ENCODE measurements around the gene HLCS.

The HLCS gene

DNA sequence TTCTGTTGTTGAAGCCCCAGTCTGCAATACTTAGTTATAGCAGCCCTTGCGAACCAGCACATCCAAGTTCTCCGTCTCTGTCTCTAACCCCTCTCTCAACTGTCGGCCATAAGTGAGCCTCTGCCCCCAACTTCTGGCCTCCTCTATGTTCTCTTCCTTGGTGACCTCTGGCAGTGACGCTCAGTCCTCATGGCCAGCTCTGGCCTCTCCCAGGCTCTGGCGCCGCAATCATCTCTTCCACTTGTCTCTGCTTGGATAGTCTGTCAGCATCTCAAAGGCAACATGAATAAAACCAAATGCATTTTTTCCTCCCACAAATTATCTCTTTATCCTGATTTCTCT is 8.4 kb upstream of the HLCS start:
- no peak for DNase-seq
- H3K27ac ChIP-seq (ENCODE audit: low read length), result no peak overlapping the region
- no peaks in the 10 kb centered on the region for H4K20me1 ChIP-seq (ENCODE audit: insufficient read depth, low read length)
- H3K27me3 ChIP-seq (replicated peaks; ENCODE audit: insufficient read depth, low read length), result no peaks in the 10 kb centered on the region
- no peak overlapping the region for H3K4me3 ChIP-seq (ENCODE audit: low read length)
- no peaks in the 10 kb centered on the region for H3K9me3 ChIP-seq (replicated peaks; ENCODE audit: insufficient read depth, low read length)
- H3K79me2 ChIP-seq (ENCODE audit: low read length), result no peaks in the 10 kb centered on the region
- no peak overlapping the region for H3K9ac ChIP-seq (ENCODE audit: low read length)
- no peak for TF ChIP-seq EZH2 (optimal IDR thresholded peaks at IDR 0.05; ENCODE audit: low read depth, low read length)
- TF ChIP-seq, protein P1, sequence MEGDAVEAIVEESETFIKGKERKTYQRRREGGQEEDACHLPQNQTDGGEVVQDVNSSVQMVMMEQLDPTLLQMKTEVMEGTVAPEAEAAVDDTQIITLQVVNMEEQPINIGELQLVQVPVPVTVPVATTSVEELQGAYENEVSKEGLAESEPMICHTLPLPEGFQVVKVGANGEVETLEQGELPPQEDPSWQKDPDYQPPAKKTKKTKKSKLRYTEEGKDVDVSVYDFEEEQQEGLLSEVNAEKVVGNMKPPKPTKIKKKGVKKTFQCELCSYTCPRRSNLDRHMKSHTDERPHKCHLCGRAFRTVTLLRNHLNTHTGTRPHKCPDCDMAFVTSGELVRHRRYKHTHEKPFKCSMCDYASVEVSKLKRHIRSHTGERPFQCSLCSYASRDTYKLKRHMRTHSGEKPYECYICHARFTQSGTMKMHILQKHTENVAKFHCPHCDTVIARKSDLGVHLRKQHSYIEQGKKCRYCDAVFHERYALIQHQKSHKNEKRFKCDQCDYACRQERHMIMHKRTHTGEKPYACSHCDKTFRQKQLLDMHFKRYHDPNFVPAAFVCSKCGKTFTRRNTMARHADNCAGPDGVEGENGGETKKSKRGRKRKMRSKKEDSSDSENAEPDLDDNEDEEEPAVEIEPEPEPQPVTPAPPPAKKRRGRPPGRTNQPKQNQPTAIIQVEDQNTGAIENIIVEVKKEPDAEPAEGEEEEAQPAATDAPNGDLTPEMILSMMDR (IDR thresholded peaks at IDR 0.05; ENCODE audit: low read length), result no peak
- TF ChIP-seq EZH2phosphoT487 (IDR thresholded peaks at IDR 0.05; ENCODE audit: low read length), result no peak
- H3F3A ChIP-seq (ENCODE audit: insufficient read depth, low read length), result 0 out of 2 replicates have a peak, but pooled peaks cover 3% of the 10 kb centered on the region
- peaks cover 6% of the 10 kb centered on the region for H3K4me1 ChIP-seq (ENCODE audit: low read length)
- no peaks in the 10 kb centered on the region for H3K9me2 ChIP-seq (replicated peaks; ENCODE audit: insufficient read depth, low read length)
- H2AFZ ChIP-seq (ENCODE audit: low read length), result no peak overlapping the region
- H3K4me2 ChIP-seq (ENCODE audit: low read depth, low read length), result no peak overlapping the region
- H3K36me3 ChIP-seq (replicated peaks; ENCODE audit: insufficient read depth, low read length), result no peaks in the 10 kb centered on the region

DNA sequence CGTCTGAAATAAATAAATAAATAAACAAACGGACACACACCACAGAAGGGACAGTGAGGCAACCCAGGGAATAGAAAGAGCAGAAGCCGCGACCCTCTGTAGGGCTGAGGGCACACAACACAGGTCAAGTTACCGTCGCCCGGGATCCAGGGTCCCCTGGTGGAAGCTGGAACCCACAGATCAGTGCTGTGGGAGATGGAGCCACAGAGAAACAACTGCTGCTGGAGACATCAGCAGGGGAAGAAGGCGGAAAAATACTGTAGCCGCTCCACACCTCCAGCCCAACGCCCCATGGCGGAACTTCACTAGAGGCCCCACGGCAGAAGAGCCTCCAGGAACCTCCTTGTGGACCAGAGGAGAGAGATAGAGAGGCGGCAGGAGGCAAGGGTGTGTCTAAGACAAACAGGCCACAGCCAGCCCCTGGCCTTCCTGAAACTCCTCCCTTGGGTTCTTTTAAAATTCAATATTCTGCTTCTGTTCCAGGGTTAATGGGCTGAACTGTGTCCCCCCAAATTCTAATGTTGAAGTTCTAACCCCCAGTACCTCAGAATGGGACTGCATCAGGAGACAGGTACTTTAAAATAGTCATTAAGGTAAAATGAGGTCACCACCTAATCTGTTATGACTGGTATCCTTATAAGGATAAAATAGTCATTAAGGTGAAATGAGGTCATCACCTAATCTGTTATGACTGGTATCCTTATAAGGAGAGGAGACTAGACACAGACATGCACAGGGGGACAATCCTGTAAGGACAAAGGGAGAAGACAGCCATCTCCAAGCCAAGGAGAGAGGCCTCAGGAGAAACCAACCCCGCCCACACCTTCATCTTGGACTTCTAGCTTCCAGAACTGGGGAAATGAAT is 7.7 kb upstream of the HLCS start:
- Histone ChIP-seq H3K36me3 (replicated peaks; ENCODE audit: insufficient read depth, low read length) (no peaks in the 10 kb centered on the region), H3K4me1 (ENCODE audit: low read length) (peaks cover 6% of the 10 kb centered on the region), H3K9me3 (replicated peaks; ENCODE audit: insufficient read depth, low read length) (no peaks in the 10 kb centered on the region), H3K9ac (ENCODE audit: low read length) (no peak overlapping the region), H3K4me3 (ENCODE audit: low read length) (no peak overlapping the region), H3K79me2 (ENCODE audit: low read length) (no peaks in the 10 kb centered on the region), H3F3A (ENCODE audit: insufficient read depth, low read length) (0 out of 2 replicates have a peak, but pooled peaks cover 3% of the 10 kb centered on the region), H3K27ac (ENCODE audit: low read length) (no peak overlapping the region), H3K4me2 (ENCODE audit: low read depth, low read length) (no peak overlapping the region), H3K9me2 (replicated peaks; ENCODE audit: insufficient read depth, low read length) (no peaks in the 10 kb centered on the region), H3K27me3 (replicated peaks; ENCODE audit: insufficient read depth, low read length) (no peaks in the 10 kb centered on the region), H4K20me1 (ENCODE audit: insufficient read depth, low read length) (no peaks in the 10 kb centered on the region), H2AFZ (ENCODE audit: low read length) (no peak overlapping the region)
- DNase-seq, result peak; percentile 3
- TF ChIP-seq EZH2 (optimal IDR thresholded peaks at IDR 0.05; ENCODE audit: low read depth, low read length) (no peak), EZH2phosphoT487 (IDR thresholded peaks at IDR 0.05; ENCODE audit: low read length) (no peak)
- TF ChIP-seq, protein P1 (IDR thresholded peaks at IDR 0.05; ENCODE audit: low read length), result no peak

DNA sequence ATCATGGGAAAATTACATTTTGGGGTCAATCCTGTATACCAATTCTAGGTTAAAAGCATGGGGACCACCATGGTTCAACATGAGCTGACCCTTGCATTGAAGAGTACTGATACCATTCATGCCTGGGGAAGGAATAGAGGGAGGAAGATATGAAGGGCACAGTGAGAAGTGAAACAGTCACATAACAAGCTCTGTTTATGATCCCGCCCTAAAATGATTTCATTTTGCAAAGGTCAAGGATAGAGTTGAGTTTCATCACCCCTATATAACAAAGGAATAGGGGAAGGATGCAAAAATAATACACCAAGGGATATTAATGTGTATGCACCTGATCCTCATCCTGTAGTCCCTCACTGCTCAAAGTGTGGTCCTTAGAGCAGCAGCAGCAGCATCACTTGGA is 2.5 kb upstream of the HLCS start:
- Histone ChIP-seq H3K4me3 (ENCODE audit: low read length) (no peak overlapping the region), H3K9me3 (replicated peaks; ENCODE audit: insufficient read depth, low read length) (no peaks in the 10 kb centered on the region), H3K27ac (ENCODE audit: low read length) (no peak overlapping the region), H3K36me3 (replicated peaks; ENCODE audit: insufficient read depth, low read length) (no peaks in the 10 kb centered on the region), H3K27me3 (replicated peaks; ENCODE audit: insufficient read depth, low read length) (no peaks in the 10 kb centered on the region), H3K9ac (ENCODE audit: low read length) (no peak overlapping the region), H3F3A (ENCODE audit: insufficient read depth, low read length) (peaks cover 12% of the 10 kb centered on the region), H2AFZ (ENCODE audit: low read length) (no peak overlapping the region), H3K9me2 (replicated peaks; ENCODE audit: insufficient read depth, low read length) (no peaks in the 10 kb centered on the region), H3K79me2 (ENCODE audit: low read length) (no peaks in the 10 kb centered on the region), H4K20me1 (ENCODE audit: insufficient read depth, low read length) (no peaks in the 10 kb centered on the region), H3K4me2 (ENCODE audit: low read depth, low read length) (no peak overlapping the region), H3K4me1 (ENCODE audit: low read length) (peaks cover 11% of the 10 kb centered on the region; the same call in 1 of the 2 replicates)
- TF ChIP-seq, protein P1 (IDR thresholded peaks at IDR 0.05; ENCODE audit: low read length), result no peak
- peak; percentile 3 for DNase-seq
